ENCODE data around the gene DCC.

DNA sequence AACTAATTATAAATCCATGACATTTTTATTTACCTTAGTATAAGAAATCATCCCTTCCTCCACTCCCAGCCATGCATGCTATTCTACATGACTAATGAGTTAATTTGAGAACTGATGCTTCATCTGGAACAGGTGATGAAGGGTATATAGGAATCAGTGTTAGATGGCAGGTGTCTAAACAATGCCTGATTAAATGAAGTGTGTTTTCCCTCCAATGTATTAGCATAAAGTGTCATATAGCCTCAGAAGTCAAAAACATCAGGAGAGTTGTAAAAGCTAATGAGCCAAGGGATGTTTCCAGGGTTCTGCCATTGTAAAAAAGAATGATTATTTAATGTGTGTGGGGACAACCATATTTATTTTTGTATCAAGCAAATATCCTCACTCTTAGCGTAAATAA lies 913.8 kb downstream of the DCC start:
- TF ChIP-seq CTCF (IDR thresholded peaks at IDR 0.05; ENCODE audit: control extremely low read depth in 1 of 3, insufficient read depth in 1 of 3, low read depth in 1 of 3, low read length in 3 of 3) (no peak), EZH2 (IDR thresholded peaks at IDR 0.05; ENCODE audit: low read depth, low read length, severe bottlenecking) (no peak), POLR2AphosphoS5 (IDR thresholded peaks at IDR 0.05; ENCODE audit: low read depth, low read length) (no peak), POLR2A (IDR thresholded peaks at IDR 0.05; ENCODE audit: control extremely low read depth in 1 of 2, low read depth in 2 of 2, low read length in 2 of 2) (no peak), KDM4A (IDR thresholded peaks at IDR 0.05; ENCODE audit: low read depth, low read length, severe bottlenecking) (no peak), BACH1 (IDR thresholded peaks at IDR 0.05; ENCODE audit: low read length) (no peak), SRF (IDR thresholded peaks at IDR 0.05; ENCODE audit: low read depth, low read length) (no peak), TAF1 (IDR thresholded peaks at IDR 0.05; ENCODE audit: low read depth, low read length) (no peak), RAD21 (IDR thresholded peaks at IDR 0.05 in 1 of 2, conservative IDR thresholded peaks at IDR 0.05 in 1 of 2; ENCODE audit: low read depth in 2 of 2, low read length in 2 of 2) (no peak), SP1 (IDR thresholded peaks at IDR 0.05; ENCODE audit: low read depth, low read length) (no peak), CHD1 (IDR thresholded peaks at IDR 0.05; ENCODE audit: low read depth, low read length) (no peak)
- TF ChIP-seq, protein P1, sequence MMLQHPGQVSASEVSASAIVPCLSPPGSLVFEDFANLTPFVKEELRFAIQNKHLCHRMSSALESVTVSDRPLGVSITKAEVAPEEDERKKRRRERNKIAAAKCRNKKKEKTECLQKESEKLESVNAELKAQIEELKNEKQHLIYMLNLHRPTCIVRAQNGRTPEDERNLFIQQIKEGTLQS (IDR thresholded peaks at IDR 0.05; ENCODE audit: insufficient read depth, low read depth, low read length) = no peak

Data from H1 (cell line).